MM.1S (cell line): ENCODE measurements around the gene AMMECR1L.

Source experiments
- EZH2 ChIP-seq: fragments of 300-600 bp; sonication (generic); optimal IDR thresholded peaks from 2 replicates; pipeline ENCODE3; 2017; ENCODE audit warnings: low read depth, mild to moderate bottlenecking, antibody characterized with exemption, low read length, mixed read lengths
- EZH2phosphoT487 ChIP-seq: fragments of 300-600 bp; sonication (generic); IDR thresholded peaks from 2 replicates; pipeline ENCODE4 v1.6.1; 2018; ENCODE audit warnings: antibody characterized with exemption, low read length
- TF ChIP-seq, protein P1 (sequence below): fragments of 300-600 bp; sonication (generic); IDR thresholded peaks from 2 replicates; pipeline ENCODE4 v1.5.1; 2016; ENCODE audit warnings: antibody characterized with exemption, low read length, mixed read lengths

DNA sequence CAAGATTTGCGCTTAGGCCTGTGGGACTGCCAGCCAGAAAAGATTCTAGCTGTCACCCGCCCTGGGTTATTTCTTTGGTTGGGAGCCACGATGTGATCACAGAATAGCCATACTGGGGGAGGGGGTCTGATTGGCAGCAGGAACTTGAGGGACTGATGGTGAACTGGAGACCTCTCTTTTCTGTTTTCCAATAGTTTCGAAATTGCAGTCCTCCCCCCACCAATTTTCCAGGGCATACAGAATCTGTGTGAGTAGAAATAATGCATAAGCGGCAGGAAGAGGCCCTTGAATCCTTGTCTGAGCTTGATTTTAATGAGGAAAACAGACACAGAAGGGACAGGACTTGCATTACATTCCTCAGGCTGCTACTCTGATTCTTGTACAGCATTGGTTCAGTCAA lies 25.6 kb downstream of the AMMECR1L start:
- no peak for TF ChIP-seq EZH2
- TF ChIP-seq, protein P1, sequence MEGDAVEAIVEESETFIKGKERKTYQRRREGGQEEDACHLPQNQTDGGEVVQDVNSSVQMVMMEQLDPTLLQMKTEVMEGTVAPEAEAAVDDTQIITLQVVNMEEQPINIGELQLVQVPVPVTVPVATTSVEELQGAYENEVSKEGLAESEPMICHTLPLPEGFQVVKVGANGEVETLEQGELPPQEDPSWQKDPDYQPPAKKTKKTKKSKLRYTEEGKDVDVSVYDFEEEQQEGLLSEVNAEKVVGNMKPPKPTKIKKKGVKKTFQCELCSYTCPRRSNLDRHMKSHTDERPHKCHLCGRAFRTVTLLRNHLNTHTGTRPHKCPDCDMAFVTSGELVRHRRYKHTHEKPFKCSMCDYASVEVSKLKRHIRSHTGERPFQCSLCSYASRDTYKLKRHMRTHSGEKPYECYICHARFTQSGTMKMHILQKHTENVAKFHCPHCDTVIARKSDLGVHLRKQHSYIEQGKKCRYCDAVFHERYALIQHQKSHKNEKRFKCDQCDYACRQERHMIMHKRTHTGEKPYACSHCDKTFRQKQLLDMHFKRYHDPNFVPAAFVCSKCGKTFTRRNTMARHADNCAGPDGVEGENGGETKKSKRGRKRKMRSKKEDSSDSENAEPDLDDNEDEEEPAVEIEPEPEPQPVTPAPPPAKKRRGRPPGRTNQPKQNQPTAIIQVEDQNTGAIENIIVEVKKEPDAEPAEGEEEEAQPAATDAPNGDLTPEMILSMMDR, result no peak
- TF ChIP-seq EZH2phosphoT487, result no peak
